ENCODE measurements around the gene LGALS7B. TPM values are rescaled to one million over a fixed set of nuclear protein-coding genes. Genes with fewer than 3 reads are reported as not detected.
A peak's percentile ranks its signal among the peaks of the same experiment; 100 is the strongest.
"Not testable (repeated sequence)": the region's sequence is repeated elsewhere in the genome, so short reads cannot be mapped to it uniquely, and the experiment has no call there.

The LGALS7B gene
- total RNA-seq, 2 donors from 2014 or later, result 2.0 TPM; not detected in 1

- ATAC-seq (ENCODE audit: insufficient number of reproducible peaks, low FRiP score, low read depth) (no peak), DNase-seq (ENCODE audit: low spot score) (no peak)
- H3K36me3 ChIP-seq, result no peaks in the 10 kb centered on the region
- peak overlapping the region; percentile 66 for H3K4me3 ChIP-seq
- H3K9me3 ChIP-seq, result no peaks in the 10 kb centered on the region
- H3K4me1 ChIP-seq (ENCODE audit: control insufficient read depth in 1 of 2, low read depth in 2 of 2), result peaks cover 0 to 3% of the 10 kb centered on the region in 2 donors
- TF ChIP-seq, protein P1, sequence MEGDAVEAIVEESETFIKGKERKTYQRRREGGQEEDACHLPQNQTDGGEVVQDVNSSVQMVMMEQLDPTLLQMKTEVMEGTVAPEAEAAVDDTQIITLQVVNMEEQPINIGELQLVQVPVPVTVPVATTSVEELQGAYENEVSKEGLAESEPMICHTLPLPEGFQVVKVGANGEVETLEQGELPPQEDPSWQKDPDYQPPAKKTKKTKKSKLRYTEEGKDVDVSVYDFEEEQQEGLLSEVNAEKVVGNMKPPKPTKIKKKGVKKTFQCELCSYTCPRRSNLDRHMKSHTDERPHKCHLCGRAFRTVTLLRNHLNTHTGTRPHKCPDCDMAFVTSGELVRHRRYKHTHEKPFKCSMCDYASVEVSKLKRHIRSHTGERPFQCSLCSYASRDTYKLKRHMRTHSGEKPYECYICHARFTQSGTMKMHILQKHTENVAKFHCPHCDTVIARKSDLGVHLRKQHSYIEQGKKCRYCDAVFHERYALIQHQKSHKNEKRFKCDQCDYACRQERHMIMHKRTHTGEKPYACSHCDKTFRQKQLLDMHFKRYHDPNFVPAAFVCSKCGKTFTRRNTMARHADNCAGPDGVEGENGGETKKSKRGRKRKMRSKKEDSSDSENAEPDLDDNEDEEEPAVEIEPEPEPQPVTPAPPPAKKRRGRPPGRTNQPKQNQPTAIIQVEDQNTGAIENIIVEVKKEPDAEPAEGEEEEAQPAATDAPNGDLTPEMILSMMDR (IDR thresholded peaks at IDR 0.05), result peak; percentile 23
- no peaks in the 10 kb centered on the region for H3K27me3 ChIP-seq (replicated peaks; ENCODE audit: insufficient read depth)
- no peak overlapping the region for H3K27ac ChIP-seq
Measured at GRCh38 chr19:38792250-38793111, 3.5 kb downstream of the LGALS7B start.

GRCh38 chr19:38793177-38793576 is 4.2 kb downstream of the LGALS7B start:
- H3K27me3 ChIP-seq (replicated peaks; ENCODE audit: insufficient read depth), result no peaks in the 10 kb centered on the region
- no peak for DNase-seq (ENCODE audit: low spot score)
- no peak overlapping the region for H3K4me3 ChIP-seq
- no peaks in the 10 kb centered on the region for H3K36me3 ChIP-seq
- ATAC-seq (ENCODE audit: insufficient number of reproducible peaks, low FRiP score, low read depth), result no peak
- TF ChIP-seq, protein P1 (IDR thresholded peaks at IDR 0.05), result no peak
- H3K4me1 ChIP-seq (ENCODE audit: control insufficient read depth in 1 of 2, low read depth in 2 of 2), result peaks cover 0 to 3% of the 10 kb centered on the region in 2 donors
- H3K9me3 ChIP-seq, result no peaks in the 10 kb centered on the region
- H3K27ac ChIP-seq, result no peak overlapping the region

GRCh38 chr19:38793671-38794070 is 4.7 kb downstream of the LGALS7B start:
- Histone ChIP-seq H3K9me3 (no peaks in the 10 kb centered on the region), H3K27ac (no peak overlapping the region), H3K27me3 (replicated peaks; ENCODE audit: insufficient read depth) (no peaks in the 10 kb centered on the region), H3K36me3 (no peaks in the 10 kb centered on the region), H3K4me1 (ENCODE audit: control insufficient read depth in 1 of 2, low read depth in 2 of 2) (peaks cover 0 to 3% of the 10 kb centered on the region in 2 donors), H3K4me3 (no peak overlapping the region)
- TF ChIP-seq, protein P1 (IDR thresholded peaks at IDR 0.05), result no peak
- DNase-seq (ENCODE audit: low spot score) (no peak), ATAC-seq (ENCODE audit: insufficient number of reproducible peaks, low FRiP score, low read depth) (no peak)

- no peaks in the 10 kb centered on the region for H3K9me3 ChIP-seq
- TF ChIP-seq, protein P1 (IDR thresholded peaks at IDR 0.05), result no peak
- no peaks in the 10 kb centered on the region for H3K36me3 ChIP-seq
- no peak for ATAC-seq (ENCODE audit: insufficient number of reproducible peaks, low FRiP score, low read depth)
- no peak for DNase-seq (ENCODE audit: low spot score)
- peaks cover 0 to 3% of the 10 kb centered on the region in 2 donors for H3K4me1 ChIP-seq (ENCODE audit: control insufficient read depth in 1 of 2, low read depth in 2 of 2)
- no peaks in the 10 kb centered on the region for H3K27me3 ChIP-seq (replicated peaks; ENCODE audit: insufficient read depth)
- no peak overlapping the region for H3K4me3 ChIP-seq
- H3K27ac ChIP-seq, result no peak overlapping the region
Measured at GRCh38 chr19:38795549-38795948, 6.5 kb downstream of the LGALS7B start.

- no peak for DNase-seq (ENCODE audit: low spot score)
- Histone ChIP-seq H3K9me3 (no peaks in the 10 kb centered on the region), H3K4me1 (ENCODE audit: control insufficient read depth in 1 of 2, low read depth in 2 of 2) (peaks cover 0 to 3% of the 10 kb centered on the region in 2 donors), H3K36me3 (no peaks in the 10 kb centered on the region), H3K27me3 (replicated peaks; ENCODE audit: insufficient read depth) (no peaks in the 10 kb centered on the region), H3K4me3 (no peak overlapping the region), H3K27ac (no peak overlapping the region)
- TF ChIP-seq, protein P1 (IDR thresholded peaks at IDR 0.05), result no peak
- ATAC-seq (ENCODE audit: insufficient number of reproducible peaks, low FRiP score, low read depth), result no peak
Measured at GRCh38 chr19:38796154-38796553, 7.2 kb downstream of the LGALS7B start.

DNA sequence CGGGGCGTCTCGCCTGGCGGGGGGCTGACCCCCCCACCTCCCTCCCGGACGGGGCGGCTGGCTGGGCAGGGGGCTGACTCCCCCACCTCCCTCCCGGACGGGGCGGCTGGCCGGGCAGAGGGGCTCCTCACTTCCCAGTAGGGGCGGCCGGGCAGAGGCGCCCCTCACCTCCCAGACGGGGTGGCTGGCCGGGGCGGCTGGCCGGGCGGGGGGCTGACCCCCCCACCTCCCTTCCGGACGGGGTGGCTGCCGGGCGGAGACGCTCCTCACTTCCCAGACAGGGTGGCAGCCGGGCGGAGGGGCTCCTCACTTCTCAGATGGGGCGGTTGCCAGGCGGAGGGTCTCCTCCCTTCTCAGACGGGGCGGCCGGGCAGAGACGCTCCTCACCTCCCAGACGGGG is 8.8 kb downstream of the LGALS7B start:
- H3K27me3 ChIP-seq (replicated peaks; ENCODE audit: insufficient read depth); H3K9me3 ChIP-seq; H3K36me3 ChIP-seq; H3K4me1 ChIP-seq (ENCODE audit: control insufficient read depth in 1 of 2, low read depth in 2 of 2); ATAC-seq (ENCODE audit: insufficient number of reproducible peaks, low FRiP score, low read depth); DNase-seq (ENCODE audit: low spot score); H3K4me3 ChIP-seq; H3K27ac ChIP-seq: not testable (repeated sequence)
